ENCODE data around the gene SURF2. TPM values are rescaled to one million over a fixed set of nuclear protein-coding genes. Genes with fewer than 3 reads are reported as not detected.
"Not testable (repeated sequence)": the region's sequence is repeated elsewhere in the genome, so short reads cannot be mapped to it uniquely, and the experiment has no call there.

SURF2 gene
- total RNA-seq (2014; rRNA removed; shearing (Covaris generic)): 15.0 and 15.7 TPM in 2 replicates

GRCh38 chr9:133356391-133357091 lies at the start of gene SURF2, which contains the start of gene SURF1:
Gene SURF2 (plus strand): TSS chr9:133356550. CDS start chr9:133356593, 43 bp downstream.
Gene SURF1 (minus strand): TSS chr9:133356487. CDS start chr9:133356453, 34 bp downstream.
- peak; percentile 77 for DNase-seq (ENCODE audit: low read depth)

GRCh38 chr9:133307301-133307700 lies 49.0 kb upstream of the SURF2 start:
- DNase-seq (ENCODE audit: low read depth): no peak

GRCh38 chr9:133309608-133310007 lies 46.7 kb upstream of the SURF2 start:
- DNase-seq (ENCODE audit: low read depth): no peak

- no peak for DNase-seq (ENCODE audit: low read depth)
Observed at GRCh38 chr9:133315997-133316396, 40.4 kb upstream of the SURF2 start.

- not testable (repeated sequence) for DNase-seq (ENCODE audit: low read depth)
Observed at GRCh38 chr9:133317551-133317950, 38.8 kb upstream of the SURF2 start.

GRCh38 chr9:133320421-133320881 lies 35.9 kb upstream of the SURF2 start:
- no peak for DNase-seq (ENCODE audit: low read depth)

- DNase-seq (ENCODE audit: low read depth): no peak
Observed at GRCh38 chr9:133321411-133321935, 34.9 kb upstream of the SURF2 start.

- no peak for DNase-seq (ENCODE audit: low read depth)
Observed at GRCh38 chr9:133322701-133323100, 33.6 kb upstream of the SURF2 start.

GRCh38 chr9:133323211-133323610 lies 33.1 kb upstream of the SURF2 start:
- no peak for DNase-seq (ENCODE audit: low read depth)

GRCh38 chr9:133323991-133324703 lies 32.2 kb upstream of the SURF2 start:
- no peak for DNase-seq (ENCODE audit: low read depth)

DNA sequence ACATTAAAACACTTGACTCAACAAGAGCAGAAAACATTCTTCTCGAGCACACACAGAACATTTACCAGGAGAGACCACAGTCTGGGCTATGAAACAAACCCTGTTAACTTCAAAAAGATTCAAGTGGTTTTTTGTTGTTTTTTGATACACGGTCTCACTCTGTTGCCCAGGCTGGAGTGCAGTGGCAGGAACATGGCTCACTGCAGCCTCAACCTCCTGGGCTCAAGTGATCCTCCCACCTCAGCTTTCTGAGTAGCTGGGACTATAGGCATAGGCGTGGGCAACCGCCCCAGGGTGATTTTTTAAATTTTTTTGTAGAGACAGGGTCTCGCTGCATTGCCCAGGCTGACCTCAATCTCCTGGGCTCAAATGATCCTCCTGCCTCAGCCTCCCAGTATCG lies 29.3 kb upstream of the SURF2 start:
- not testable (repeated sequence) for DNase-seq (ENCODE audit: low read depth)

- no peak for DNase-seq (ENCODE audit: low read depth)
Observed at GRCh38 chr9:133327834-133328484, 28.4 kb upstream of the SURF2 start.

- not testable (repeated sequence) for DNase-seq (ENCODE audit: low read depth)
Observed at GRCh38 chr9:133329306-133330156, 26.8 kb upstream of the SURF2 start.

GRCh38 chr9:133331221-133331620 lies 25.1 kb upstream of the SURF2 start:
- DNase-seq (ENCODE audit: low read depth): no peak

DNA sequence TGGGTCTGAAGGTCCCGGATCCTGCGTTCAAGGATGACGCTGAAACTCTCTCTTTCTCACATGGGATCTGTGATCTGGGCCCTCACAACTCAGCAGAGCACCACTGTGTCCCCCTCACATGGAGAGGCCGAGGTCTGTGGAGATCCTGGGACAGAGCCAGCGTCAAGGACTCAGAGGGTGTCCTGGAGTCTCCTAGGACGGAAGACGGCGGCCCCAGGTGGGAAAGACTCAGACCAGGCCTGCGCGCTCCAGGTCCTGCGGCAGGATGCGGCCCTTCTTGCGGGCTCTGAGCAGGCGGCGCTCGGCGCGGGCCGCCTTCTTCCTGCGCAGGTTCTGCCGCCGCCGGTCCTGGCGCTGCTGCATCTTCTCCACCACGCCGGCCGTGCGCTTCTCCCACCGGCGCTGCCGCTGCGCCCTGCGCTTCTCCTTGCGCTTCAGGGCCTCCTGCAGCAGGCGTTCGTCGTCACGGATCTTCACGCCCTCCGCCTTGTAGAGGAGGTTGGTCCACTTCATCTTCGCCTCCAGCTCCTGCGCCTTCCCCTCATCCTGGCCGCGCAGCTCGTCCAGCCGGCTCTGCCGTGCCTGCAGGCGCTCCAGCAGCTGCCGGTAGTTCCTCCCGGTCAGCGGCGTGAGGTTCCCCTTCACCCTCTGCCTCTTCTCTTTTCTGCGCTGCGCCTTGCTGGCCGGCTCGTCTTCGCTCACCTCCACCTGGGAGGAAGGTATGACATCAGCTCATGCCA lies 24.5 kb upstream of the SURF2 start:
- no peak for DNase-seq (ENCODE audit: low read depth)

DNA sequence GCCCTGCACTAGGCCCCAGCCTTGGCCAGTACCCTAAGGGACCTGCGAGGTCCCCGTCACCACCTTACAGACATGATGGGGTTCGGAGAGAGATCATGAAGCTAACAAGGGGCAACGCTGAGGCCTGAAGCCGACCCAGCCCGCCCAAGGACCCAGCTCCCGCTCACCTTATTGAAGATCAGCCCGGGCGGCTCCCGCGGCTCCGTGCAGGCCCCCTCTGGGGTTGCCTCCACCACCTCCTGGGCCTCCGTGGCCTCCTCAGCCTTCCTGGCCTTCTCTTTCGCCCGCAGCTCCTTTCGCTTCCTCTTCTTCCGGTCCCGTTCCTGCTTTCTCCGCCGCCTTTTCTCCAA lies 24.0 kb upstream of the SURF2 start:
- no peak for DNase-seq (ENCODE audit: low read depth)

- DNase-seq (ENCODE audit: low read depth): no peak
Observed at GRCh38 chr9:133333011-133333410, 23.3 kb upstream of the SURF2 start.

- DNase-seq (ENCODE audit: low read depth): no peak
Observed at GRCh38 chr9:133333566-133333965, 22.8 kb upstream of the SURF2 start.

DNA sequence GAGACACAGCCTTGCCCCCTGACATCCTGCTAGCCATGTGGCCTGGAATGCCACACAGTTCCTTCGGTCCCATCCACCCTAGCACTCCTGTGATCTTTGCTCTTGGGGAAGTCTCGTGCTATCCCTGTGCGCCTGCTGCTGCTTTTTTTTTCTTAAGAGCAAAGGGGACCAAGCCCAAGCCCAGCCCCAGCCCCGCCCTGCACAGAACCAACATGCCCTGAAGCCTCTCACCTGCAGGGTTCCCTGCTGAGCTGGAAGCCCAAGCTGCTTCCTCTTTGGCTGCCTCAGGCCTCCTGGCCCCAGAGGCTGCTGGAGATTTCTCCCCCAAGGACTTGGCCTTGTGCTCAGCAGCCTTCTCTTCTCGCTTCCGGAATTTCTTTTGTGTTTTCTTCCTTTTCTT lies 22.2 kb upstream of the SURF2 start:
- DNase-seq (ENCODE audit: low read depth): no peak

DNA sequence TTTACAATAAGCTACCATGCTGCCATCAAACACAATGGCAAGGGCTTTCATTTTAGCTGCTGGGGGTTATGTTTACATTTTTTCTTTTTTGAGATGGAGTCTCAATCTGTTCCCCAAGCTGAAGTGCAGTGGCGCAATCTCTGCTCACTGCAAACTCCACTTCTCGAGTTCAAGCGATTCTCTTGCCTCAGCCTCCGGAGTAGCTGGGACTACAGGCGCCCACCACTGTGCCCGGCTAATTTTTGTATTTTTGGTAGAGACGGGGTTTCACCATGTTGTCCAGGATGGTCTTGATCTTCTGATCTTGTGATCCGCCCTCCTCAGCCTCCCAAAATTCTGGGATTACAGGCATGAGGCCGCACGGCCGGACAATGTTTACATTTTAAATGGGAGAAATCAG lies 21.5 kb upstream of the SURF2 start:
- DNase-seq (ENCODE audit: low read depth): not testable (repeated sequence)

All from RPMI7951 (cell line).